SIG-M5 (cell line): Measurements from ENCODE around the gene ADAMTS17.

Experiments
- DNase-seq: peaks from one replicate; lab custom pipeline; 2025; lab: John Stamatoyannopoulos, UW

ADAMTS17 gene

DNA sequence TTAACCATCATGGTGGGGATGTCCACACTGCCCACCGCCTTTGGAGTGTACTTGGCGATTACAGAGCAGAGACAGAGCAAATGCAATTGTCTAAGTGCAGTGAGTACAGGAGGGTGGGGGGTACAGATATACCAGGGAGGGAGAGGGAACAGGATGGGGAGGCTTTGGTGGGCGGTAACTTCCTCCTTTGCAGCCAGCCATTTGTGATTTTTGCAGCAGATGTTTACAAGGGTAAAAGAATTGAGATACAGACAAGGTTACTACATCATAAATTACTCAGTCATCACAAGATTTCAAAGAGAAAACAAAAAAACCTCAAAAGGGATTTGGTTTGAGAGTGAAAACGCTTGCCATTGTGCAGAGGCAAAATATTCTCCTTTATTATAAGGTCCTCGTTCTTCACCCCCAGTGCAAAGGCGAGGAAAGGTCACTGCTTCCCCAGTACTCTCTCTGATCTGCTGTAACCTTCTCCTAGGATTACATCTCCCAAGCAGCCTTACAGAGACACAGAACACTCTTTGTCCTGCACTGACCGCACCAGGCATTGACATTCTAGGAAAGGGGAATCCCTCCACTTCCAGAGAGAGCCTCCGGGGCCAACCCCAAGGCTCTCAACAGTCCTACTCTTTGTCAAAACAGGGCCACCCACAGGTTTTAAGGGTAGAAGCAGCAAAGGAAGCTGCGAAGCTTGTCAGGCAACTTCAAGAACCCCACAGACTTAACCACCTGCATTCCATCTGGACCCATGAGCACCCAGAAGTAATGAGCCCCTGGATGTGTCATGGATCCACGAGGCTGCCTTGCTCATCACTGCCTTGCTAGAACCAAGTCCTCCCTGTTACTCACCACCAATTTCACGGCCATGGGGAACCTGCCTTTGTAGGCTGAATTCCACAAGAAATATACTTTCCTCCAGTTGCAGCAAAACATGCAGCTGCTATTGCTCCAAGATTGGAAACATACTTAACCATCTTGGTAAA lies 117.3 kb downstream of the ADAMTS17 start:
- DNase-seq = no peak

- no peak for DNase-seq
Observed at GRCh38 chr15:100222349-100222715, 119.4 kb downstream of the ADAMTS17 start.

GRCh38 chr15:100221471-100222348 lies 120.1 kb downstream of the ADAMTS17 start:
- DNase-seq = no peak

DNA sequence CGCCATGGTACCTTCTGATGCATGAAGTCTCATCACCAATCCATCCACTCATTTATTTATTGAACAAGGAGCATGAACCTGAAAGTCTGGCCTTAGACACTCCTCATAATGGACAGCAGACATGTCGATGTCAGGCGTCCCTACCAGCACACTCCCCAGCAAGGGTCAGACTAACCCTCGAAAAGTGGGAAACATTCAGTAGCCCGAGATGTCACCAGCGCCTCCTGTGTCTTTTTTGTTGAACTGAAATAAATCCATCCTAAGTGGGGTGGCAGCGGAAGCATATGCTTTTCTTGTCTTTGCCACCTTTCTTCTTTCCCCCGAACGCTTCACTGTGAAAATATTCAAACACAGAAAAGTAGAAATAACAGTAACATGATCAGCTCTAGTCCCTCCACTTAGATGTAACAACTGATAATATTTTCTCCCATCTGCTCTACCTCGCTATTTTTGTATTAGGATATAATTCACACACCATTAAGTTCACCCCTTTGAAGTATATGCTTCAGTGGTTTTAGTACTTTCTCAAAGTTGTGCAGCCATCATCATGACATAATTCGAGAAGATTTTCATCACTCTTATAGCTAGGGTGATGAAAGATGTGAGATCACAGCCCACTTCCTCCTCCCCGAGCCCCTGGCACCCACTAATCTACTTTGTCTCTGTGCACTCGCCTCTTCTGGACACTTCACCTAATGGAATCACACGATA lies 121.6 kb downstream of the ADAMTS17 start:
- DNase-seq = no peak

GRCh38 chr15:100218434-100218833 lies 123.3 kb downstream of the ADAMTS17 start:
- DNase-seq = no peak

DNA sequence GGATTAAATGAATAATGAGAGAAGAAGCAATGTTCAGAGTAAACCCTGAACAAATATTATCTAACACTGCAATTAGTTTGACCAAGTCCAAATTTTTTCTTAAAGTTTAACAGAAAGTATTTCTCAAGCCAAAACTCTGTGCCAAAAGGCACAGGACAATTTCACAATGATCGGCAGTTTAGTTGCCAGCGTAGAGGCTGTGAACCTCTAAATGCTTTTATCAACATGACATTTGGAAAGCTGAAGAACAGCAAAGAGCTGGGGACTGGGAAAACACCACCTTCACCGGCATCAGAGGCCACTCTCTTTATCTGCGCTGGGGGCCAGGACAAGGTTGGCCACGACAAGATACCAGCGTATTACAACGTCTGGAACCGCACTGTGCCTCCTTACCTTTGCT lies 125.6 kb downstream of the ADAMTS17 start:
- DNase-seq = no peak

- no peak for DNase-seq
Observed at GRCh38 chr15:100215843-100216169, 126.0 kb downstream of the ADAMTS17 start.

DNA sequence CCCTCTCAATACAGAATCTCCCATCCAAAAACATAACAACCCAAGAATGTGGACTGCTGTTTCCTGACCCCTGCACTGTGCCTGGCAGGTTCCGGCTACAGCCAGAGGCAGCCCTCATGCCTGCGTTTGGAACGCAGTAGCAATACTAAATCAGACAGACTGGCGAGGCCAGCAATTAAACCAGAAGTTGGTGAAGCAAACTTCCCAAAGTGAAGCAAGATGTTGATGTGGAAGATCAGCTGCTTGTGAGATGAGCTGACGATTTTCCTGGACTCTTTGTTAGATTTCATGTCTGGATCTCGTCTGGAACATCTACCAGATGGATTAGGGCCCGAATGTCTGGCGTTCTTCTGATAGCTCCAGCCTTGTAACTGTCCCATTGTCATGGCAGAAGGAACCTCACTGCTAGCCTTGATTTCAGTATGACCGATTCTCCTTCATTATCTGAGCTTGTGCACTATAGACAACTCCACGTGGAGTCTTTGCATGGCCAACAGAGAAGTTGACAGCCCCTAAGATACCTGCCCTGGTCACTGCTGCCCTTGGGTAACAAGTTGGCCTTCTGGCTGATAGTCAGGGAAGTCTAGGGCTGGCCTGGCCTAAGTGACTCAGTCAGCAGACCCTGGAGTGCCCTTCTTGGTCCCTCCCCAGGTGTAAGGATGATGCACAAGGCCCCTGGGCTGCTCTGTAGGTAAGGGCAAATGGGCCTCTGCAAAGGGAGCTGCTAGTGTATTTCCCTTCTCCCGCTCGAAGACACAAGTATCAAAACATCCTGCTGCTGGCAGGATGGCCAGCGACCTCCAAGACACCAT lies 126.5 kb downstream of the ADAMTS17 start:
- no peak for DNase-seq

DNA sequence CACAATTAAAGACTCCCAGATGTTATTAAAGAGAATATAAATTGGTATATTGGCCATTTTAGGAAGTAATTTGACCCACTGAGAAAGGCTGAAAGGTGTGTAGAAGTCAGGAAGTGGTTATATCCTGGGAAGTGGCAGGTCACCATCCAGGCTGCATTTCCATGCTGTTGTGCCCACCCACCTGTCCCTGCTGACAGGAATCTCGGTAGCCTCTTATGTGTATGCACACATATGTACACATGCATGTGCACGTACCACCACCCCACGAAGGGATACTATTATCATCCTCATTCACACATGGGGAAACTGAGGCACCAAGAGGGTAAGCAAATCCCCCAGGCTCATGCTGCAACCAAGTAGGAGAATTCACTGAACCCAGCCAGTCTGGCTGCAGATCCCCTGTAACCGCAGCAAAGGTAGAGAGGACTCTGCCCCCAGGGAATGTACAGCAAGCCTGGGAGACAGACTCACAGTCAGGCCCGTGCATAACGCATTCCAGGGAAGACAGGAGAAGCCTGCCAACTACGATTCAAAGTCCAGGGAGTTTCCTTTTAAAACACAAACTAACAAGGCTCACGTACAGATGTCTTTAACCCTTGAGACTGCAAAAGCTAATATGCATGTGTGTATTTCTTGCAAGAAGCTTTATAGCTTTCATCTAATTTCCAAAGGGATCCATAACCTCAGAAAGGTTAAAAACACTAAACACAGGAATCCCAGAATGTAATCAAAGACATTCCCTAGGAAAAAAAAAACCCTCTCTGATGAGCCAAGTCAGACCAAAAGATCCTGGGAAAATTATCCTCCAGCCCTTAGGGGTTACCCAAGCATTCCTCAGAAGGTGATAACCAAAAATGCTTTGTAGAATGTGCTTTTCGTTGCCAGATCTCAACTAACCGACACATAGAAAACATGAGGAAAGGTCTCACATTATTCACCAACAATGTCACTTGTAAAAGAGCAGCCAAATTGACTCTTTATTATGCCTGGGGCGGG lies 129.6 kb downstream of the ADAMTS17 start:
- no peak for DNase-seq

DNA sequence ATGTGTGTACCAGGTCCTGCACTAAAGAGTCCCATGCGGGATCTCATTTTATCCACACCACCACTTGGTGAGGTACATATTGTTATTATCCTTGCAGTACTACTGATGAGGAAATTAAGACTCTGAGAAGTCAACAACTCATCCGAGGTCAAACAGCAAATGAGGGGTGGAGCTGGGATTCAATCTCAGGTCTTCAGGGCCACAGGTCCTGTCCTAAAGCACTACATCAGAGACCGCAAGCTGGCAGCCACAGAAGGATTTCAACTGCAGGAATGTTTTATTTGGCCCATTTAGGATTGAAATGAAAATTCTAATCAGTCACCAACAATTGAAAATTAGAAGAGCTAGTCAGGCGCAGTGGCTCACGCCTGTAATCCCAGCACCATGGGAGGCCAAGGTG lies 131.4 kb downstream of the ADAMTS17 start:
- DNase-seq = no peak

DNA sequence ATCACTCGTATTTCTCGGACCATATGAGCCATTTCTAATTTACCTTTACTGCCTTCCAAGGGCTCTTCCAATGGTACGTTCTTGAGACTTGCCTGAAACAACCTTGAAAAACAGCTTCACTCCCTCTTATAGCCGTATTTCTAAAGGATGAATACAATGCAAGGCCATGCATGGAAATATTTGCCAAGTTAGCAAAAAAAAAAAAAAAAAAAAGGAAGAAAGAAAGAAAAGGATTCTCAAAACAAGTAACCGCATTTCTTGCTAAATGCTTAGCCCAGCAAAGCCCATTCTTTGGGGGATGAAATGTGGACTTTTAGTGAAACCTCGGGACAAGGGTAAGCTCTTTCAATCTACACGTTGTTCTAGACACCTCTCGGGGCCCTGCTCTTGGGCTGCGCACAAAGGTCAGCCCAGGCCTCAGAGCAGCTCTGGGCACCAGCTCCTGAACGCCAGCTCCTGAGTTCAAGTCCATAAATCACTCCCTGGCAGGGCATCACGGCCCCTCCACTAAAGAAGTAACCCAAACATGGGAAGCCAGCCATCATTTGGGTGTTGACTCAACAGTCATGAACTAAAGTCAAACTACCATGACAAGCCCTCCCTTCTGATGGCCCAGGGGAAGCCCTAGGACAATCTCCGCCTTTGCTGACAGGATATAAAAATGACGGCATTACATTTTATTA lies 132.7 kb downstream of the ADAMTS17 start:
- DNase-seq = no peak

- no peak for DNase-seq
Observed at GRCh38 chr15:100207053-100207452, 134.7 kb downstream of the ADAMTS17 start.

GRCh38 chr15:100206643-100207042 lies 135.1 kb downstream of the ADAMTS17 start:
- no peak for DNase-seq

DNA sequence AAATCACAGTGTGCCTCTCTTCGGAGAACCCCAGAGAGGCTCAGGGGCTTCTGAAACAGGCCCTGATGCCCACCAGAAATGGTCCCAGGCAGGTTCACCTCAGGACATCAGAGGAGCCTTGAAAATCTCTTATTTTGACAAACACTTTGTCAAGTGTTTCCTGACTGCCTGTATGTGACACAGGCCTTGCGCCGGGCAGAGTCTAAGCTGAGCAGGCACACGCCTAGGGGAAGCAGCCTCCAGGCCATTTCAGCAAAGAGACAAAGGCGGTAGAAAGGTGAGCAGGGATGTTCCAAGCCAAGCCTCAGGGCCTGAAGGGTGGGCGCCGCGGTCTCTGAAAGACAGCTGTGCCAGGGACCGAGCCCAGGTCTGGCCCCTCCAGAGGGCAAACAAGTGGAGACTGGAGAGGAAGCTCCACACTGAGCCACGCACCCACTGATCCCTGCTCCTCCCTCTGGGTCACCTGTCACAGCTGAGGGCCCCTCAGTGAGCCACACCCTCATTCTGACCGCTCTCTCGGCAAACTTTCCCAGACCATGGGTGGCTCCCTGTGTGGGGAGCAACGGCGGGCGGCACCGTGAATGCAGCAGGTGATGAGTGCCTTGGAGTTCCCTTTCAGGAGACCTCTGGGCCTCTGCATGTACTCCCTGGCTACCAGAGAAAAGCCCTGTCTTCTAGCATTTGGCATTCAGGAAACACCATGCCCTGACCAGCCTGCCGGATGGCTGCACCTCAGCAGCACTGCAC lies 136.1 kb downstream of the ADAMTS17 start:
- DNase-seq = no peak

- DNase-seq = no peak
Observed at GRCh38 chr15:100204771-100205170, 137.0 kb downstream of the ADAMTS17 start.

GRCh38 chr15:100204211-100204610 lies 137.6 kb downstream of the ADAMTS17 start:
- no peak for DNase-seq

DNA sequence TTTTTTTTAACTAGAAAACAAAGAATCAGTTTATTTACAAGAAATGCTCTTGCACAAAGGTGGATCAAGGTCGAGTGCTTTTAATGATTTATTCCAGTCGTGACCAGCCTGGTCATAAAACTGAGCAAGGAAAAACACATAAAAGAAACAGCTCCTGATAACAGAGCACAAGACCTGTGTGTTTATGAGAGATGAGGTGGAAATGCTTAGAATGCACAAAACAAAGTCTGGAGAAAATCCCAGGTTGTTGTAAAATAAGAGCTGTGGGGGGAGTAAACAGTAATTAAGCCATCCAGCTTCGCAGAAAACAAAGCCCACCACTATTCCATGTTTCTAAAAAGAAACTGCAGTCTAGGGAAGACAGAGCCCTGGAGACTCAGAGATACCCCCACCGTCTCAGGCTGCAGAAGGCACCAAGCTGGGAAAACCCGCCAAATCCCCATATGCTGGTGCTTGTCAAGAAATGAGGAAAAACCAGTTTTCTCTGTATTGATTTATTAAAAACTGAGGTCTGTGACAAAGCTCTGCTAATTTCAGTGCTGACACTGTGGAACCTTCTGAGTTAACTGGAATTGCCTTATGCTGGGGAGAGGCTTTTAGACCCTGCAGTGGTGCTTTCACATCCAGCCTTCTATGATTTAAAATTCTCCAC lies 139.3 kb downstream of the ADAMTS17 start:
- no peak for DNase-seq
